SKM-1 treated with dmso at 0.1 percent for 144 hours (cell line): Measurements from ENCODE around the gene GLYATL3.

ENCODE experiments used
- DNase-seq: peaks from one replicate; lab custom pipeline; 2025; ENCODE audit not compliant: unreplicated experiment; lab: John Stamatoyannopoulos, UW

Gene GLYATL3

DNA sequence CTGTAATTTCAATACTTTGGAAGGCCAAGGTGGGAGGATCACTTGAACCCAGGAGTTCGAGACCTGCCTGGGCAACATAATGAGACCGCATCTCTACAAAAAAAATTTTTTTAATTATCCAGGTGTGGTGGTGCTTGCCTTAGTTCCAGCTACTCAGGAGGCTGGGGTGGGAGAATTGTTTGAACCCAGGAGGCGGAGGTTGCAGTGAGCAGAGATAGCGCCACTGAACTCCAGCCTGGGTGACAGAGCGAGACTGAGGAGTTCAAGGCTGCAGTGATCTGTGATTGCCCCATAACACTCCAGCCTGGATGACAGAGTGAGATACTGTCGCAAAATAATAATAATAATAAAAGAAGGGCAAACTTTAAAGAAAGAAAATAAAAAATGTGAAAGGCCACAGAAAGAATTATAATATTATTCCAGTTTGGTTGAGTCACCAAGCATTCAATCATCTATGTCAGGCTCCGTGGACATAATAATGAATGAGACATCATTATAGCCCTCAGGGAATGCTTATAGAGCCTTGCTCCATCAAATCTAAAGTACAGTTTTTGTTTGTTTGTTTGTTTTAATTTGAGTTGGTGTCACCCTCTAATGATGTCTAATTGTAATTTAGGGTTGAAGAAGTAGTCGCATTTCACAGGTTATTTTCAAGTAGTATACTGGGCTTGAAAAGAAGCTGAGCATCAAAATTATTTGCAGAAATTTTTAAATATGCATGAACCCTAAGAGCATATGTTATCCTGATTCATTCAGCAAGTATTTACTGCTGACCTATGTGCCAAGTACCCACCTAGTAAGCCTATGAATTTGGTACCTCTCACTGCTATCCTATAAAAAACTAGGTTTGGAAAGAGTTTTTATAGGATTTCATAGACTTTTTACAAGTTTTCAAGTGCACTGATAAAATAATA lies 15.1 kb downstream of the GLYATL3 start:
- DNase-seq: no peak

DNA sequence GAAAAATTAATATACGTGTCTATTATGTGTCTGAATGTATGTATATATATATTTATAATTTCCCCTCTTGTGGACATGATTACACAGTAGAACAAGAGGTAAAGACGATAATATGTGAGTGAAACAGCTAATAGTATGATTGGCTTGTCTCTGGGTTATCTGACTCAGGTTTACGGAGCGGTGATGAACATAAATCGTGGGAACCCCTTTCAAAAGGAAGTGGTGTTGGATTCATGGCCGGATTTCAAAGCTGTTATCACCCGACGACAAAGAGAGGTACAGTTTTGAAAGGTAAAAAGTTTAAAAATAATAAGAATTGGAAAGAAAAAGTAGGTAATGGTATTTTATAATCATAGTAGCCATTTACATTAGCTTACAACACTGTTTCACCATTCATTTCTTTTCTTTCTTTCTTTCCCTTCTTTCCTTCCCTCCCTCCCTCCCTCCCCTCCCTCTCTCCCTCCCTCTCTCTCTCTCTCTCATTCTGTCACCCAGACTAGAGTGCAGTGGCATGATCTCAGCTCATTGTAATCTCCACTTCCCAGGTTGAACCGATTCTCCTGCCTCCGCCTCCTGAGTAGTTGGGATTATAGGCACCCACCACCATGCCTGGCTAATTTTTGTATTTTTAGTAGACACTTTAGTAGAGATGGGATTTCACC lies 15.9 kb downstream of the GLYATL3 start:
- DNase-seq: no peak

DNA sequence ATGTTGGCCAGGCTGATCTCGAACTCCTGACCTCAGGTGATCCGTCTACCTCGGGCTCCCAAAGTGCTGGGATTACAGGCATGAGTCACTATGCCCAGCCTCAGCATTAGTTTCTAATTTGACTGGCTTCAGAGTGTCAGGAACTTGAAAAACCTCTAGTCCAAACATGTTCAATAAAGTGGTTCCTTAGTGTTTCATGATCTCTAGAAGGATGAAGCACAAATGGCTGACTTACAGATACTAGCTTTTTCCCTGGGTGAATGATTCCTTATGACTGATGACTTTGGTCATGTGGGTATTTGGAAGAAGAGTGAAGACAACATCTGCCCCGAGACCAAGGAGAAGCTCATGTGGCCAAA lies 16.4 kb downstream of the GLYATL3 start:
- DNase-seq: no peak

DNA sequence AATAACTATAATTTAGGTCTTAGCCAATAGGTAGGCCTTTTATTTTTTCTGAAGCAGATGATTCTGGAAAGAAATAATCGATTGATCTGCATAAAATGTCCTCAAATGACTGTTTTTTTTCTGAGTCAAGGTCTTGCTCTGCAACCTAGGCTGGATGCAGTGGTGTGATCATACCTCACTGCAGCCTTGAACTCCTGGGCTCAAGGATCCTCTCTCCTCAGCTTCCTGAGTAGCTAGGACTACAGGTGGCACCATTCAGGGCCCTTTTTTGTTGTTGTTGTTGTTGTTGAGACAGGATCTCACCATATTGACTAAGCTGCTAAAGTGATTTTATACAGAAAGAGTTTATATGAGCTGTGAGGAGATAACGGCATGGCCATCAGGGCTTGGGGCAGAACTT lies 18.2 kb downstream of the GLYATL3 start:
- DNase-seq: no peak

DNA sequence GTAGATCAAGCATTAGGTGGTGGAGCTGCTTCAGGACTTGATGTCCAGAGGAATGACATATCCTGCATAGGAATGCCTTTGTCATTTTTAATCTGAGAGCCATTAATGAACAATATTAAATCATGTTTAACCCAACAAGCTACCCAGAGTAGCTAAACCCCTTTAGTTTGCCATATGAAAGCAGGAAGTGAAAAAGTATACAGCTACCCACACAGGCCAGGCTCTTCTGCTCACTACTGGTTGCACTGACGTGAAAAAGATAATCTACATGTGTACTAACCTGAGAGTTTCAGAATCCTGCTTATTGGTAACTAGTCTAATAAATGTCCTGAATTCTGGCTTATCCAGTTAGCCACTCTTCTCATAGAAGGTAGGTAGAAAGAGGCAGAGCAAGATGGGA lies 19.9 kb downstream of the GLYATL3 start:
- no peak for DNase-seq

DNA sequence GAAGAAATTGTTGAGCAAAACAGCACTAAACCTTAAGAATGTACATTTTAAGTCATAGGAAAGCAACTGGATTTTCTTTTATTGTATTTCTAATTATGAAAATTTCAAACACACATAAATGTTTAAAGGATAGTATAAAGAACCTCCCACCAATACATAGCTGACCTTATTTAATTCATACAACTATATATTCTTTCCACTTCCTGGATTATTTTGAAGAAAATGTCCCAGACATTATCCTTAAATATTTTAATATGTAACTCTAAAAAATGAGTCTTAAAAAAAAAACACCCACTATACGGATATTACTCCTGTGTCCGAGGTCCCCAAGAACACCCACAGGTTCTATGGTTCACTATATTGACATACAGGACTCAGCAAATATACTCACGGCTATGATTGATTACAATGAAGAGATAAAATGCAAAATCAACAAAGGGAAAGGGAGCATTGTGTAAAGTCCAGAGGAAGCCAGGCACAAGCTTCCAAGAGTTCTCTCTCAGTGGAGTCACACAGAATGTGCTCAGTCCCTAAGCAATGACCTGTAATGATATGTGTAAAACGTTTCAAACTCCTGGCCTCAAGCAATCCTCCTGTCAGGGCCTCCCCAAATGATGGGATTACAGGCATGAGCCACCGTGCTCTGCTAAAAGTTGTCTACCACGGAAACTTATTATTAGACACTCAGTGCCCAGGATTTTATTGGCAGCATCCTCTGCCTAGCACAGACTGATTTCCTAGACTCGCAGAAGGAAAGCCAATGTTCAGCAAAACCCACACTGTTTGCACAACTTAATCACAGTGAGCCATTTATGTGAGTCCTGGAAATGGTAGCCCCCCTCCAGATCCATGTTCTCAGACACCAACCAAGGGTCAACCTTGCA lies 23.2 kb downstream of the GLYATL3 start:
- no peak for DNase-seq

DNA sequence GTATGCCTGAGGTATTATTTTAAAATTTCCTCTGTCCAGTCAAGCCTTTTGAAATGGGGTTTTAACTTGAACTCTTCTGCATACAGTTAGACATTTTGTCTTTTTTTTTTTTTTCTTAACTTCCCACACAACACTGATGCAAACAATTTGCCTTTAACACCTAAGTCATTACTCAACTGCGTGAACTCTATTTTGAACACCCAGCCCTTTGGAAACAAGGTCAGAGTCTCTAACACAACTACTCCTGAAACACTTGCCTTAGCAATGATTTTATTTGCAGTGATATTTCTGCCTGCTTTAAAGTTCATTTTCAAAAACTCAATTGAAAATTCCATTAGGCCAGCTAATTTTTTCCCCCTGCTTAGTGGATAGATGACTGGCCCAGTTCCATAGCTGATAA lies 24.2 kb downstream of the GLYATL3 start:
- no peak for DNase-seq

DNA sequence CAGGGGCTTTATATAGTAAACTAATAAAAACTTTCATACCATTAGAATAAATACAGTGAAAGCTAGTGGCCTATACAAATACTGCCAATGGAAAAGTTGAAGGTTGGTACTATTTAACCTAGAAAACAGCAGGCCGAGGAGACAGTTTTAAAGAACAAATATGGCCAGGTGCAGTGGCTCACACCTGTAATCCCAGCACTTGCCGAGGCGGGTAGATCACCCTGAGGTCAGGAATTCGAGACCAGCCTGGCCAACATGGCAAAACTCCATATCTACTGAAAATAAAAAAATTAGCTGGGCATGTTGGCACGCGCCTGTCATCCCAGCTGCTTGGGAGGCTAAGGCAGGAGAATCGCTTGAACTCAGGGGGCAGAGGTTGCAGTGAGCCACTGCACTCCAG lies 24.8 kb downstream of the GLYATL3 start:
- DNase-seq: no peak

DNA sequence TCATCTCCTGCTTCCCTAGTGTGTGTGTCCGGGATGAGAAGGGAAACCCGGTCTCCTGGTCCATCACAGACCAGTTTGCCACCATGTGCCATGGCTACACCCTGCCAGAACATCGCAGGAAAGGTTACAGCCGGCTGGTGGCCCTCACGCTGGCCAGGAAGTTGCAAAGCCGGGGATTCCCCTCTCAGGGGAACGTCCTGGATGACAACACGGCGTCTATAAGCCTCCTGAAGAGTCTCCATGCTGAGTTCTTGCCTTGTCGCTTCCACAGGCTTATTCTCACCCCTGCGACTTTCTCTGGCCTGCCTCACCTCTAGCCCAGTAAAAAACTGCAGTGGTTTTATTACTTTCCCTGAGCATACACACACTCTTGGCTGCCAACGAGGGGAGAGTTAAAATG lies 26.9 kb downstream of the GLYATL3 start:
- DNase-seq: no peak

DNA sequence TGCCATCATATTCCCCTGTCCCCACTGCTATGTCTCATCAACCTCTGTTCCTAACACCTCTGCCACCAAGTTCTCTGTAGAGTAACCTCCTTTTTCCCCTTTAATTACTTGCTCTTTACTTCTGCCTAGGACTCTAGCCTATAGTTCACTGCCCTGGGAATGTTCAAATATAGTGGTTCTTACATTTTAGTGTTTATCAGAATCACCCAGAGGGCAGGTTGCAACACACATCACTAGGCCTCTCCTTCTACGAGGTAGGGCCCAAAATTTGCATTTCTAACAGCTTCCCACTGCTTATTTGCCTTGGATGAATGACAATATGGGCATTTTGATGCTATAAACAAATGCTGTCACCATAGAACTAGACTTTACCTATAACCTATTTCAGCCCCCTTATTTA lies 27.6 kb downstream of the GLYATL3 start:
- DNase-seq: no peak

DNA sequence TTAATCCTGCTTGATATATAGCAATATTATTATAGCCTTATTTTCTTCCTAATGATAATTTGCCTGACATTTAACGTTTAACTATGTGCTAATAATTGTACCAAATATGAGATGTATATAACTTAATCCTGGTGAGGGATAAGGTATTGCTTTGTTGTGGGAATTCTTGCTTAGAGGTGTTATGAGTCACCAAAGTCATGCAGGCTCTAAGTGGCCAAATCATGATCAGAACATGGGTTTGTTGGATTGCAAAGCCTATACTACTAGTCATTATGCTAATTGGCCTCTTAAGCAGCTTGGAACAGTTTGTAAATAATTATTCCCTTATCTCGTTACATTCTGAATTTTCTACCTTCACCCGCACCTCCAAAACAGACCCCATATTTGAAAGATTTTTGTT lies 28.8 kb downstream of the GLYATL3 start:
- no peak for DNase-seq

DNA sequence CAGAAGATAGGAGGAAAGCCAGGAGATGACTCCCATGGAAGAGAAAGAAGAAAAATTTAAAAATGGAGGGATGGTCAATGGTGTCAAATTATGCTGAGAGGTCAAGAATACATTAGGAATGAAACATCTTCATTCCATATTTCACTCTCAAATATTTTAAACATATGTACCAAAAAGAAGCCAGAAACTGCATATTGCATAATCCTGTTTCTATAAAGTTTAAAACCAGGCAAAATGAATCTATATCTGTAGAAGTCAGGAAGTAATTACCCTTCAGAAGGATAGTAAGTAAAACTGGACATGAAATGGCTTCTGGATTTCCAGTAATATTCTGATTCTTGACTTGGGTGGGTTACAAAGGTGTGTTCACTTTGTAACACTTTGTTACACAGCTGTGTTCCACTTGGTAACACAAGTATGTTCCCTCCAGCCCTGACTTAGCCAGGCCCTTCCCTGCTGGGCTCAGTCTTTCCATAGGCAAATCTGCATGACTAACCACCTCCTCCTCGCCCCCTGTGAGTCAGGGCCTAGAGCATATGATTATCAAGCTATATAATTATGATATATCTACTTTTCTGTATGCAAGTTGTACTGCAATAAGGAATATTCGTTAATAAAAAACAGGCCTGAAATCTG lies 30.5 kb downstream of the GLYATL3 start:
- DNase-seq: no peak

DNA sequence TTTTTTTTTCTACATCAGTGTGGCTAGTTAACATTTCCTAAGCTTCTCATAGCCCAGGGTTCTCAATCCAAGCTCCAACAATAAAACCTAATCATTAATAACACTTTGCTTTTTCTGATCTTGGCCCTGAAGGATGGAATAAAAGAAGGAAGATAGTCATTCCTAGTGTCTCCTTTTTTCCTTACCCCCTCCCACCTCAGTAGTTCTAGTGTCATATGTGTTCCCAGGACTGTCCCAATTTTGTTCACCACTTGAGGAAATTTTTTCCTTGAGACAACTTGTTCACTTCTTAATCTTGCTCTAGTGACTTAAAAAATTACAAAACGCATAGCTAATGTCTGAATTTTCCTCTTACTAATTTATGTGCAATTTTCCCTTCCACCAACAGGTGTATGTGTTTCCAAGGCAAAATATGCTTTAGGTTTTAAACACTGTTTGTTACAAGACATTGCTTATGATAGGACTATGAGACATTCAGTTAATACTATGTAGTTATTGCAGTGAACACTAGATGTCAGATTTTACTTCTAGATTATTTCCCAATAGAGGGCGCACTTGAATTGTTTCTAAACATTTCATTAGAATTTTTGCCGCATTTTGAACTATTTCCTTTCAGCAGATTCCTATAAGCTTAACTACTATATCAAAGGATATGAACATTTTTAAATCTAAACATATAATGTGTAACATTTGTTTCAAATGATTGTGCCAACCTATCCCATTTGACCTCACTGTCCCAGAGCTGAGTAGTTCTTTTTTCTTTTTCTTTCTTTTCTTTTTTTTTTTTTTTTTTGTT lies 32.2 kb downstream of the GLYATL3 start:
- peak; percentile 75 for DNase-seq

DNA sequence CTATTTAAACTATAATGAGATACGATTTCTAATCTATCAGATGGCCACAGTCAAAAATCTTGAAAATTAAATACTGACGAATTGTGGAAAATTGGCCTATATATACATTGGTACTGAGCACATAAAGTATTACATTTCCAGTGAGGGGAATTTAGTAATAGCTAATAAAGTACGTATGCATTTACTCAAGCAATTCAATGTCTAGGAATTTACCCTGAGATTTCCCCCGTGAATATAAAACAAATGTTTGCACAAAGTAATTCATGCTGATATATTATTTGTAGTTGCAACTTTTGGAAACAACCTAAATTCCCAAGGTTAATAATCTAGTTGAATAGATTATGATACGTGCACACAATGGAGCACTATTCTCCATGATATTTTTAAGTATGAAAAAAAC lies 36.1 kb downstream of the GLYATL3 start:
- DNase-seq: no peak

DNA sequence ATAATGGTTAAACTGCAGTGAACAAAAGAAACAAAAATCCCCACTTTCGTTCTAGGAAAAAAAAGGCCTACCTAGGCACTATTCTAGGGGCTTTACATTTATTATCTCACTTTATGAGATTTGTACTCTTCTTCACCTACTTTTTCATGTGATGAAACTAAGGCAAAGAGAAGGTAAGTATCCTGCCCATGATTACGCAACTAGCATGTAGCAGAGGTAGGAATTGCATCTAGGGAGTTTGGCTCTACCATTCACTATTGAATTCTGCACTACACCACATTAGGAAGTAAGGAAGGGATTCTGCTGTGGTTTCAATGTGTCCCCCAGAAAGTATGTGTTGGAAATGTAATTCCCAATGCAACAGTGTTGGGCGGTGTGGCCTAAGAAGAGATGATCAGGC lies 39.4 kb downstream of the GLYATL3 start:
- no peak for DNase-seq

DNA sequence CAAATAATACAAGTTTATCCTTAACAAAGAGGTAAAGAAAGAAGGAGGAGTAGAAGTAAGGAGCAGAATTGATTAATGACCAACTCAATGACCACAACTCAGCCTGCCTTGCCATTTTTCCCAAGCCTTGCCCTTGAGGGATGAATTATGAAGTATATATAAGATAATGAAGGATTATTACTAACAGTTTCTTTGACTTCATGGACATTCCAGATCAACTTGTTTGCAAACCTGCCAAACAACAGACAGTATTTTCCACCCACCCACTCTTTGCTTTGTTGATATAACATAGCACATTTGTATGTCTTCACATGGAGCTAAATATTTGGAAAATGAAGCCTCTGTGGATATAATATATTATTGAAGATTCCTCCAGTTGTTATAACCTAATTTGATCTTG lies 40.9 kb downstream of the GLYATL3 start:
- no peak for DNase-seq

DNA sequence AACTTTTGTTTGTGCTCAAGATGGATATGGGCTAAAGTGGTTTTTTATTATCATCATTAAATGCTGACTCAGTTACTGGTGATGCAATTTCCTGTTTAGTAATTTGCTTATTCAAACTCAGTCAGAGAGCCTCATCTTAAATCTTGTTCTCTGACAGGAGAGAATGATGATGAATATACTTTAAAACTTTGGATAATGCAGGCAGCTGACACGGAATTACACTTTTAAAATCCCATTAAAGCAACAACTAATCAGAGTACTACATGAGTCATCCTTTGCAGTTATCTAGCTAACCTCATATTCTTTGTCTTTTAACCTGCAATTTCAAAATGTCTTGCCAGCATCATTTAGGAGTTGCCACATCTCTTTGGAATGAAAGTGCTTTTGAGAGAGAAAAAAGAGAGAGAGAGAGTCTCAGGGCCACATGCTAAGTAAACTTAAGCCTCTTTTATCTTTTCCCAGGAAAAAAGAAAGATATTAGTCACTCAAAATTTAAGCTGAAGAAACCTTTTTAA lies 41.5 kb downstream of the GLYATL3 start:
- no peak for DNase-seq

DNA sequence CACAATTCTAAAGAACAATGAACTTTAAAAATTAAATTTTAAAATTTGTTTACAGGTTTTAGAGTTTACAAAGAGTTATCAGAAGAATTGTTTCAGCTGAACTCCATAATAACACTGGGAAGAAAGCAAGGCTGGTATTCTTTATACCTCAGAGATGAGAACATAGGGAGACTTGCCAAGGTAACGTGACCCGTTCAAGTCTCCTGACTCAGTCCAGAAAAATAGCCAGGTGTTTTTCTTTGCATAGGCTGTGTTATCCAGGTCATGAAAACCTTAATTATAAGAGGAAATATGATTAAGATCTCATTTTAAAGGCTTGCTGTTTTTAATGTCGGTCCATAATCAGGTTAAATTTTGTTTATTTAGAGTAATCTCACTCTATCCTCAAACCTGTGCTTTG lies 42.2 kb downstream of the GLYATL3 start:
- no peak for DNase-seq

DNA sequence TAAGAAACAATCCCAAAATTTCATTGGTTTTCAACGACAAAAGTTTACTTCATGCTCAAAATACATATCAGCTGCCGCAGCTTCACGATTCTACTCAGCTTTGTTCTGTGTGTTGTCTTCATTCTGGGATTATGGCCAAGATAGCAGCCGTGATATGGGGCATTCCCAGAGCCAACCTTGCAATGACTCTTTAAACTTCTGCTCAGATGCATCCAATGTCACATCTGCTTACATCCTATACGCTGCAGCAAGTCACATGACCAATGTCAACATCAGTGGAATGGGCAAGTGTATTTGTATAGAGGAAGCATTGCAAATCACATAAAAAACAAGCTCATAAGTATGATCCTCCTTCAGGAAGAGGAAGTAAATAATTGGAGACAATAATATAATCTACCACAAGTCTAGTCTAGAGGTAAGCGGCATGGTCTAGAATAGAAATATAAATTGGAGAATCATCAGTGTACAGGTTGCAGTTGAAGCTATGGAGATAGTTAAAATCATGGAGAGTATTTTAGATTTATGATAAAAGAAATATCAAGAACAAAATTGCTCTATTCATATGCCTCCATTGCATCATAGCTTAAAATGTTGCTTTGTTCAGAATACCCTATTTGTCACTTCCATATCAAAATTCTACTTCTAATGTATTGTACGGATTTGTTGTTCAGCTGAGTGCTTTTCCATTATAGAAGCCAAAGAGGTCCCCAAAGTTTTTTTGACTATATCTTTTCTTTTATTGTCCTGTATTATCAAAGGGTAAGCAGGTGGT lies 43.5 kb downstream of the GLYATL3 start:
- no peak for DNase-seq
